ENCODE data around the gene ZNF76. TPM values are rescaled to one million over a fixed set of nuclear protein-coding genes. Genes with fewer than 3 reads are reported as not detected.

The ZNF76 gene
- total and polyA plus RNA-seq, 9 of the 15 experiments (the other 6 are each of a cell fraction or from before 2014, with no cell fraction given) = 1.2 to 17.8 (median 10.7) TPM

DNA sequence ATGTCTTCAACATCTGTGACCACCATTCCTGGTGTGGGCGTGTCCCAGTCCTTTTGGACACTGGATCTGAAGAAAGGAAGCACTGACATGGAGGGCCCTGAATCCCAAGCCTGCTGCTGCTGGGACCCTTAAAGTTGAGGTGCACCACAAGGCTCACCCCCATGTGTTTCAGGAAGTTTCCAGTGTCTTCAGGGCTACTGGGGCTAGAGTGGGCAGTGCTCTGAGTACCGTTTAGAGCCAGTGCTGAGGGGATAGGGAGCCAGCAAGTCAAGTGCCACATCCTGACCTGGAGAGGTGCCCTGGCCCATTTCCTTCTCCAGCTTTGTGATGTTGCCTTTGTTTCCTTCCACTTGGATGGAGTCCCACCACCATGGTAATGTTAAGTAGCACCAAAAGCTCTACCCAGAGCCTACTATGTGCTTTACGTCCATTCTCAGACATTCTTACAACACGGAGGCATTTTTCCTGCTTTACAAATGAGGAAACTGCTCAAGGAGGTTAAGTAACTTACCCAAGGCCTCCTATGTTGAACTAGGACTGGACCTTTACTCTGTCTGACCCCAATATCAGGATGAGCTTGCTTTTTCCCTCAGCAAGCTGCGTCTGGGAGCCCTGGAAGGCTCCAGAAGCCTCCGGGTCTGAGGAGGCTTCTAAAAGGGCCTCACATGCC, 37.5 kb downstream of the ZNF76 start (continued):
- TF ChIP-seq, protein P1, sequence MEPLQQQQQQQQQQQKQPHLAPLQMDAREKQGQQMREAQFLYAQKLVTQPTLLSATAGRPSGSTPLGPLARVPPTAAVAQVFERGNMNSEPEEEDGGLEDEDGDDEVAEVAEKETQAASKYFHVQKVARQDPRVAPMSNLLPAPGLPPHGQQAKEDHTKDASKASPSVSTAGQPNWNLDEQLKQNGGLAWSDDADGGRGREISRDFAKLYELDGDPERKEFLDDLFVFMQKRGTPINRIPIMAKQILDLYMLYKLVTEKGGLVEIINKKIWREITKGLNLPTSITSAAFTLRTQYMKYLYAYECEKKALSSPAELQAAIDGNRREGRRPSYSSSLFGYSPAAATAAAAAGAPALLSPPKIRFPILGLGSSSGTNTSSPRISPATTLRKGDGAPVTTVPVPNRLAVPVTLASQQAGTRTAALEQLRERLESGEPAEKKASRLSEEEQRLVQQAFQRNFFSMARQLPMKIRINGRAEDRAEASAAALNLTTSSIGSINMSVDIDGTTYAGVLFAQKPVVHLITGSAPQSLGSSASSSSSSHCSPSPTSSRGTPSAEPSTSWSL (CRISPR knock-in tag; IDR thresholded peaks at IDR 0.05; ENCODE audit: borderline replicate concordance) = 0 out of 2 replicates have a peak, but pooled peaks have one; percentile 70
- TF ChIP-seq ZNF174 (CRISPR knock-in tag; IDR thresholded peaks at IDR 0.05) = no peak
- TF ChIP-seq ZKSCAN1 (IDR thresholded peaks at IDR 0.05; ENCODE audit: low read depth, low read length) = peak; percentile 72
- TF ChIP-seq, protein P2, sequence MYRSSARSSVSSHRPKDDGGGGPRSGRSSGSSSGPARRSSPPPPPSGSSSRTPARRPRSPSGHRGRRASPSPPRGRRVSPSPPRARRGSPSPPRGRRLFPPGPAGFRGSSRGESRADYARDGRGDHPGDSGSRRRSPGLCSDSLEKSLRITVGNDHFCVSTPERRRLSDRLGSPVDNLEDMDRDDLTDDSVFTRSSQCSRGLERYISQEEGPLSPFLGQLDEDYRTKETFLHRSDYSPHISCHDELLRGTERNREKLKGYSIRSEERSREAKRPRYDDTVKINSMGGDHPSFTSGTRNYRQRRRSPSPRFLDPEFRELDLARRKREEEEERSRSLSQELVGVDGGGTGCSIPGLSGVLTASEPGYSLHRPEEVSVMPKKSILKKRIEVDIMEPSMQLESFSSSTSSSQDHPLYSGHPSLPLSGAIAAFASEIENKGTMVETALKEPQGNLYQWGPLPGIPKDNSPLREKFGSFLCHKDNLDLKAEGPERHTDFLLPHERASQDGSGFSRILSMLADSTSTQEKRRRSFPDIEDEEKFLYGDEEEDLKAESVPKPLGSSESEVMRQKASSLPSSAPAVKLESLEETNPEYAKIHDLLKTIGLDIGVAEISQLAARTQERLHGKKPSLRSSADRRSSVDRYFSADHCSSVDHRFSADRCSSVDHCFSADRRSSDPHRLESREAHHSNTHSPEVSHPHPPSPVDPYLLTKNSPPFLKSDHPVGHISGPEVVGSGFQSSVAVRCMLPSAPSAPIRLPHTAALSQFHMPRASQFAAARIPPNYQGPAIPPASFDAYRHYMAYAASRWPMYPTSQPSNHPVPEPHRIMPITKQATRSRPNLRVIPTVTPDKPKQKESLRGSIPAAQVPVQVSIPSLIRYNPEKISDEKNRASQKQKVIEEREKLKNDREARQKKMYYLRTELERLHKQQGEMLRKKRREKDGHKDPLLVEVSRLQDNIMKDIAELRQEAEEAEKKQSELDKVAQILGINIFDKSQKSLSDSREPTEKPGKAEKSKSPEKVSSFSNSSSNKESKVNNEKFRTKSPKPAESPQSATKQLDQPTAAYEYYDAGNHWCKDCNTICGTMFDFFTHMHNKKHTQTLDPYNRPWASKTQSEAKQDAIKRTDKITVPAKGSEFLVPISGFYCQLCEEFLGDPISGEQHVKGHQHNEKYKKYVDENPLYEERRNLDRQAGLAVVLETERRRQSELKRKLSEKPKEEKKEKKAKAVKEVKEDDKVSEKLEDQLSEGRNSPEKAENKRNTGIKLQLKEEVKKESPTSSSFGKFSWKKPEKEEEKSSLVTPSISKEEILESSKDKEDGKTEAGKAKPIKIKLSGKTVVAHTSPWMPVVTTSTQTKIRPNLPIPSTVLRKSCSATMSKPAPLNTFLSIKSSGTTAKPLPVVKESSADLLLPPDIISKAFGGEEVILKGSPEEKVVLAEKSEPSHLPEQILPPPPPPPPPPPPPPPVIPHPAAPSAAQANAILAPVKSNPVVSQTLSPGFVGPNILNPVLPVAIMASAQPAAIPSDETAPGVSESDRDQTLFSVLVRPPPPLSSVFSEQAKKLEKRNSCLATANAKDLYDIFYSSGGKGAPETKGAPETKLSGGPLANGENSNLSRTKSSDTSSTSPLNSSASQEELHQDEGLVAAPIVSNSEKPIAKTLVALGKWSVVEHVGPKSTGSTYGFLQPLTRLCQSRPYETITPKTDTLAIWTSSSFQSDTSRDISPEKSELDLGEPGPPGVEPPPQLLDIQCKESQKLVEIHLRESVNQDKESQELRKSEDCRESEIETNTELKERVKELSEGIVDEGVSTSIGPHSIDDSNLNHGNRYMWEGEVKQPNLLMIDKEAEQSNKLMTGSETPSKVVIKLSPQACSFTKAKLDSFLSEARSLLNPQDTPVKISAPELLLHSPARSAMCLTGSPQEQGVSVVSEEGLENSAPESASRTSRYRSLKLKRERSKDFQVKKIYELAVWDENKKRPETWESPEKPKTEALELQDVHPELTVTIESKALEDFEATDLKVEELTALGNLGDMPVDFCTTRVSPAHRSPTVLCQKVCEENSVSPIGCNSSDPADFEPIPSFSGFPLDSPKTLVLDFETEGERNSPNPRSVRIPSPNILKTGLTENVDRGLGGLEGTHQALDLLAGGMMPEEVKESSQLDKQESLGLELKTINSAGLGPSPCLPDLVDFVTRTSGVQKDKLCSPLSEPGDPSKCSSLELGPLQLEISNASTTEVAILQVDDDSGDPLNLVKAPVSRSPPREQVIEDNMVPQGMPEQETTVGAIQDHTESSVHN (IDR thresholded peaks at IDR 0.05; ENCODE audit: borderline replicate concordance in 1 of 2, low read depth in 1 of 2) = no peak
- no peak for TF ChIP-seq ZNF324 (CRISPR knock-in tag; IDR thresholded peaks at IDR 0.05)
- no peak for TF ChIP-seq PHF21A (IDR thresholded peaks at IDR 0.05; ENCODE audit: borderline replicate concordance, low read depth)
- TF ChIP-seq ZNF408 (CRISPR knock-in tag; IDR thresholded peaks at IDR 0.05; ENCODE audit: low read depth) = no peak
- TF ChIP-seq PTTG1 (tag; IDR thresholded peaks at IDR 0.05; ENCODE audit: low read depth) = no peak
- no peak for TF ChIP-seq SMC3 (conservative IDR thresholded peaks at IDR 0.05; ENCODE audit: insufficient read depth, low read depth, low read length)
- TF ChIP-seq FOXK1 (CRISPR knock-in tag; IDR thresholded peaks at IDR 0.05; ENCODE audit: borderline replicate concordance) = 0 out of 2 replicates have a peak, but pooled peaks have one; percentile 21
- TF ChIP-seq HDAC6 (IDR thresholded peaks at IDR 0.05; ENCODE audit: low read depth, low read length) = no peak
- 0 out of 2 replicates have a peak, but pooled peaks have one; percentile 19 for TF ChIP-seq HEY1 (CRISPR knock-in tag; IDR thresholded peaks at IDR 0.05; ENCODE audit: borderline replicate concordance)
- TF ChIP-seq RCOR1 (IDR thresholded peaks at IDR 0.05; ENCODE audit: borderline replicate concordance in 1 of 2, low read depth in 2 of 2, low read length in 2 of 2) = no peak
- TF ChIP-seq CBFA2T3 (IDR thresholded peaks at IDR 0.05) = no peak
- TF ChIP-seq, protein P3, sequence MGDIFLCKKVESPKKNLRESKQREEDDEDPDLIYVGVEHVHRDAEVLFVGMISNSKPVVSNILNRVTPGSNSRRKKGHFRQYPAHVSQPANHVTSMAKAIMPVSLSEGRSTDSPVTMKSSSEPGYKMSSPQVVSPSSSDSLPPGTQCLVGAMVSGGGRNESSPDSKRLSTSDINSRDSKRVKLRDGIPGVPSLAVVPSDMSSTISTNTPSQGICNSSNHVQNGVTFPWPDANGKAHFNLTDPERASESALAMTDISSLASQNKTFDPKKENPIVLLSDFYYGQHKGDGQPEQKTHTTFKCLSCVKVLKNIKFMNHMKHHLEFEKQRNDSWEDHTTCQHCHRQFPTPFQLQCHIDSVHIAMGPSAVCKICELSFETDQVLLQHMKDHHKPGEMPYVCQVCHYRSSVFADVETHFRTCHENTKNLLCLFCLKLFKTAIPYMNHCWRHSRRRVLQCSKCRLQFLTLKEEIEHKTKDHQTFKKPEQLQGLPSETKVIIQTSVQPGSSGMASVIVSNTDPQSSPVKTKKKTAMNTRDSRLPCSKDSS (IDR thresholded peaks at IDR 0.05; ENCODE audit: low read depth, partially characterized antibody) = no peak
- TF ChIP-seq EWSR1 (IDR thresholded peaks at IDR 0.05; ENCODE audit: borderline replicate concordance, low read depth, partially characterized antibody) = no peak

All from K562 (cell line).